OCI-LY7 (cell line): ENCODE results near the gene ABCC5. TPM values are rescaled to one million over a fixed set of nuclear protein-coding genes. Genes with fewer than 3 reads are reported as not detected.

Experiments used
- BruUV-seq: library from RNA; stranded (reverse); fragments of 400-500 nt; replicated peaks from 2 replicates; lab custom pipeline; 2021; lab: Mats Ljungman, UMichigan
- CTCF ChIA-PET: fragments of 300-600 bp; sonication (Branson Sonifier 250); formaldehyde crosslinking; loops from one replicate; lab custom pipeline; 2022; ENCODE audit warnings: antibody characterized with exemption; ENCODE audit not compliant: unreplicated experiment; lab: Charles Lee
- POLR2A ChIA-PET: fragments of 300-600 bp; sonication (Branson Sonifier 250); formaldehyde crosslinking; loops from one replicate; lab custom pipeline; 2022; ENCODE audit warnings: antibody characterized with exemption; lab: Charles Lee
- DNase-seq: peaks from one replicate; pipeline ENCODE4 v3.0.0-alpha.2; 2015; ENCODE audit warnings: low spot score
- H2AFZ ChIP-seq: fragments of 200-600 bp; sonication (generic), shearing (Covaris generic); 2 replicates; pipeline ENCODE4 v1.6.1; 2014; ENCODE audit warnings: mild to moderate bottlenecking, antibody characterized with exemption, low read length, moderate library complexity
- H3K27ac ChIP-seq: fragments of 200-600 bp; sonication (generic); 2 replicates; pipeline ENCODE4 v1.5.1; 2014; ENCODE audit warnings: mixed run types, low read depth, mild to moderate bottlenecking, moderate library complexity, low read length, inconsistent platforms; ENCODE audit not compliant: poor library complexity, severe bottlenecking
- H3K36me3 ChIP-seq: fragments of 200-600 bp; sonication (generic); 2 replicates; pipeline ENCODE4 v1.6.1; 2014; ENCODE audit warnings: mild to moderate bottlenecking, antibody characterized with exemption, low read length, moderate library complexity, mixed read lengths; ENCODE audit not compliant: insufficient read depth
- H3K4me1 ChIP-seq: fragments of 200-600 bp; sonication (generic); 2 replicates; pipeline ENCODE4 v1.5.1; 2014; ENCODE audit warnings: mild to moderate bottlenecking, low read length; ENCODE audit not compliant: insufficient read depth, poor library complexity, severe bottlenecking
- H3K4me2 ChIP-seq: fragments of 200-600 bp; sonication (generic); 2 replicates; pipeline ENCODE4 v1.6.1; 2014; ENCODE audit warnings: mild to moderate bottlenecking, low read length
- H3K4me3 ChIP-seq: fragments of 200-600 bp; sonication (generic); 2 replicates; pipeline ENCODE4 v1.5.1; 2014; ENCODE audit warnings: mild to moderate bottlenecking, low read depth, low read length; ENCODE audit not compliant: poor library complexity, severe bottlenecking
- H3K79me2 ChIP-seq: fragments of 200-600 bp; sonication (generic); 2 replicates; pipeline ENCODE4 v1.6.1; 2016; ENCODE audit warnings: low read depth, mild to moderate bottlenecking, low read length, moderate library complexity, mixed read lengths; ENCODE audit not compliant: insufficient read depth
- H3K9me2 ChIP-seq: fragments of 200-600 bp; sonication (generic); 2 replicates; pipeline ENCODE4 v1.6.1; 2016; ENCODE audit warnings: mild to moderate bottlenecking, low read length, mixed read lengths; ENCODE audit not compliant: insufficient read depth
- H3K9me3 ChIP-seq: fragments of 200-600 bp; sonication (generic); 2 replicates; pipeline ENCODE4 v1.6.1; 2014; ENCODE audit warnings: mild to moderate bottlenecking, mixed run types, low read length, mixed read lengths
- H4K20me1 ChIP-seq: fragments of 200-600 bp; sonication (generic); 2 replicates; pipeline ENCODE4 v1.6.1; 2014; ENCODE audit warnings: mild to moderate bottlenecking, antibody characterized with exemption, low read length, moderate library complexity, mixed read lengths; ENCODE audit not compliant: insufficient read depth
- EZH2phosphoT487 ChIP-seq: fragments of 200-600 bp; sonication (generic); IDR thresholded peaks from 2 replicates; pipeline ENCODE4 v1.6.1; 2018; ENCODE audit warnings: low read depth, borderline replicate concordance, mild to moderate bottlenecking, mixed run types, antibody characterized with exemption, low read length, moderate library complexity, mixed read lengths
- intact Hi-C: fragments of 100-400 bp; cut with micrococcal nuclease; formaldehyde crosslinking; loops from one replicate; pipeline ENCODE4 v1.10.0; 2022; ENCODE audit not compliant: unreplicated experiment
- total RNA-seq, 2 experiments: library from RNA; depleted of rRNA in 1 of 2; stranded (reverse); fragments of >200 nt in 1 of 2; shearing (Covaris generic) in 1 of 2; gene quantifications; 2 replicates each; pipeline ENCODE4 v1.2.3, GENCODE V29; 2014 to 2022
- TF ChIP-seq, protein P1 (sequence below): fragments of 200-600 bp; sonication (generic); conservative IDR thresholded peaks from 2 replicates; pipeline ENCODE4 v1.5.1; 2014; ENCODE audit warnings: mild to moderate bottlenecking, antibody characterized with exemption, low read length, moderate library complexity, mixed read lengths

The ABCC5 gene
- total RNA-seq, 2 experiments from 2014 or later = 18.1 to 24.8 TPM

DNA sequence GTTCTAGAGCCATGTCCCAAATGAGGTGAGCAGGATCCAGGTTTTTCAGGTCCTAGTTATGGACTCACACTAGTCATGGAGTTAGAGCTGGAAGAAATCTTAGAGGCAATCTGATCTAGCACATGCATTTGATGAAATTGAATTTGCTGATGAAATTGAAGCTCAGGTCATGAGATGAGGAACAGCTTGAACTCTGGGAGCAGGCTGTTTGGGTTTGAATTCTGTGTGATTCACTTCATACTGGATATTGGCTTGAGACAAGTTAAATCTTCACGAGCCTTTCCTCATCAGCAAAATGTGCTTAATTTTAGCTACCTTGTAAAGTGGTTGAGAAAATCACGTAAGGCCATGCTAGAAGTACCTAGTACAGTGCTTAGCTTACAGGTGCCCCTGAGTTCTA, 99.5 kb downstream of the ABCC5 start:
- TF ChIP-seq, protein P1, sequence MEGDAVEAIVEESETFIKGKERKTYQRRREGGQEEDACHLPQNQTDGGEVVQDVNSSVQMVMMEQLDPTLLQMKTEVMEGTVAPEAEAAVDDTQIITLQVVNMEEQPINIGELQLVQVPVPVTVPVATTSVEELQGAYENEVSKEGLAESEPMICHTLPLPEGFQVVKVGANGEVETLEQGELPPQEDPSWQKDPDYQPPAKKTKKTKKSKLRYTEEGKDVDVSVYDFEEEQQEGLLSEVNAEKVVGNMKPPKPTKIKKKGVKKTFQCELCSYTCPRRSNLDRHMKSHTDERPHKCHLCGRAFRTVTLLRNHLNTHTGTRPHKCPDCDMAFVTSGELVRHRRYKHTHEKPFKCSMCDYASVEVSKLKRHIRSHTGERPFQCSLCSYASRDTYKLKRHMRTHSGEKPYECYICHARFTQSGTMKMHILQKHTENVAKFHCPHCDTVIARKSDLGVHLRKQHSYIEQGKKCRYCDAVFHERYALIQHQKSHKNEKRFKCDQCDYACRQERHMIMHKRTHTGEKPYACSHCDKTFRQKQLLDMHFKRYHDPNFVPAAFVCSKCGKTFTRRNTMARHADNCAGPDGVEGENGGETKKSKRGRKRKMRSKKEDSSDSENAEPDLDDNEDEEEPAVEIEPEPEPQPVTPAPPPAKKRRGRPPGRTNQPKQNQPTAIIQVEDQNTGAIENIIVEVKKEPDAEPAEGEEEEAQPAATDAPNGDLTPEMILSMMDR = no peak
- TF ChIP-seq EZH2phosphoT487 = no peak
- Histone ChIP-seq H3K9me2 (no peaks in the 10 kb centered on the region), H3K9me3 (no peaks in the 10 kb centered on the region), H3K4me1 (no peaks in the 10 kb centered on the region), H3K4me2 (no peak overlapping the region), H2AFZ (no peak overlapping the region), H3K4me3 (no peak overlapping the region), H3K27ac (no peak overlapping the region), H3K36me3 (no peaks in the 10 kb centered on the region), H4K20me1 (no peaks in the 10 kb centered on the region), H3K79me2 (no peaks in the 10 kb centered on the region)
- intact Hi-C loops = no loop called here
- ChIA-PET CTCF (no interaction called here), POLR2A (interaction anchor here (0.6 to 1.0 kb wide), 2 partner anchors 20 to 26 kb away, joined by 3 to 4 read pairs; no protein-coding TSS in a partner anchor)
- DNase-seq = no peak
- BruUV-seq = no TSS peak

DNA sequence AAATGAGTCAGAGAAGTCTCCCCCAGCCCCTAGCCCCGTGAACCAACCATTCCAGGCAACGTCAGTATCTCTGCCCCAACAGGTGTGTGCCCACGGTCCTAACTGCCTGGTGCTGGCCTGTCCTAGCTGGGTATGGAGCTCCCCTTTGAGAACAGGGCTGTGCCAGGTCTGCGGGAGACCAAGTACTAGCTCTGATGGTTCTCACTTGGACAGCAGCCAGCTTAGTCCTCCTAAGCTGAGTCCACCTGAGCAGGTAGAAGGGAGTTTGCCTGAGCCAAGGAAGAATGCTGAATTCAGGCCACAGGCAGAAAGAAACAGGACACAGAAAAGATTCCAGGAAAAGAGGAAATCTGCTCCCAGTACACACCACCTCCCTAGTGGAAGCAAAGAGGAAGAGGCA, 99.9 kb downstream of the ABCC5 start:
- Histone ChIP-seq H3K4me2 (no peak overlapping the region), H3K4me1 (no peaks in the 10 kb centered on the region), H2AFZ (no peak overlapping the region), H4K20me1 (no peaks in the 10 kb centered on the region), H3K4me3 (no peak overlapping the region), H3K9me3 (no peaks in the 10 kb centered on the region), H3K9me2 (no peaks in the 10 kb centered on the region), H3K36me3 (no peaks in the 10 kb centered on the region), H3K27ac (no peak overlapping the region), H3K79me2 (no peaks in the 10 kb centered on the region)
- ChIA-PET CTCF (no interaction called here), POLR2A (interaction anchor here (1.0 kb wide), 1 partner anchor 19 kb away, joined by 4 read pairs; no protein-coding TSS in a partner anchor)
- intact Hi-C loops = no loop called here
- no peak for DNase-seq
- no peak for TF ChIP-seq EZH2phosphoT487
- TF ChIP-seq, protein P1 = no peak
- no TSS peak for BruUV-seq

DNA sequence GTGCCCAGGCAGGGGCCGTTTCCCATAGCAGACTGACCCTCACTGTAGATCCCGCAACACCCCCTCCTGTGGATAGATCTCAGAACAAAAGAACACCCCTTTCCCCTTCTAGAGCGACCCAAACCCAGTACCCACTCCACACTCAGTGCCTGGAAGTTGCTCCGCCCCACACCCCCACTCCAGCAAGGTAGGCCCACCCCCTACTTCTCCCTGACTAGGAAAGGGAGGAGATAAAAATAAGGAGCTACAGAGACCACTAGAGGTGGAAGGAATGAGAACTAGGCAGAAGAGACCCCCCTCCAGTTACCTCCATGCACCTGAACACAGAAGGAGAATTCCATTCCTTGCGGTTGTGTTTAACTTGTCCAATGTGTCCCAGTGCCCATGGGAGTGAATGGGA, 102.8 kb downstream of the ABCC5 start:
- Histone ChIP-seq H3K4me1 (no peaks in the 10 kb centered on the region), H3K79me2 (no peaks in the 10 kb centered on the region), H2AFZ (no peak overlapping the region), H3K4me2 (no peak overlapping the region), H4K20me1 (no peaks in the 10 kb centered on the region), H3K36me3 (no peaks in the 10 kb centered on the region), H3K4me3 (no peak overlapping the region), H3K9me3 (no peaks in the 10 kb centered on the region), H3K9me2 (no peaks in the 10 kb centered on the region), H3K27ac (no peak overlapping the region)
- BruUV-seq = no TSS peak
- intact Hi-C loops = no loop called here
- DNase-seq = no peak
- TF ChIP-seq, protein P1 = no peak
- TF ChIP-seq EZH2phosphoT487 = no peak
- POLR2A ChIA-PET = interaction anchor here (0.6 kb wide), 1 partner anchor 22 kb away, joined by 3 read pairs; no protein-coding TSS in a partner anchor
- CTCF ChIA-PET = no interaction called here
